ENCODE measurements around the gene FAM234B. TPM values are rescaled to one million over a fixed set of nuclear protein-coding genes. Genes with fewer than 3 reads are reported as not detected.
A peak's percentile ranks its signal among the peaks of the same experiment; 100 is the strongest.

Gene FAM234B
- total RNA-seq, 4 donors from 2014 or later: 19.3 to 41.4 (median 25.6) TPM

DNA sequence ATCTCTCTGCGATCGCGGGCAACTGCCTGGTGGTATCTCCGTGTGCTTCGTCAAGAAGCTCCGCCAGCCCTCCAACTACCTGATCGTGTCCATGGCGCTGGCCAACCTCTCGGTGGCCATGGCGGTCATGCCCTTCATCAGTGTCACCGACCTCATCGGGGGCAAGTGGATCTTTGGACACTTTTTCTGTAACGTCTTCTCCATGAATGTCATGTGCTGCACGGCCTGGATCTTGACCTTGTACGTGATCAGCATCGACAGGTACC lies 42.5 kb upstream of the FAM234B start:
- H3K4me3 ChIP-seq (ENCODE audit: low read depth, poor library complexity, severe bottlenecking): peak overlapping the region; percentile 46
- intact Hi-C loops (cut with DNase I; ENCODE audit: low total_unique reads): no loop called here
- no peak for DNase-seq (ENCODE audit: low spot score in 2 of 2)
- 62 to 63% methylated on average over 16 of the region's 16 CpGs for WGBS, 2 donors
- TF ChIP-seq, protein P1, sequence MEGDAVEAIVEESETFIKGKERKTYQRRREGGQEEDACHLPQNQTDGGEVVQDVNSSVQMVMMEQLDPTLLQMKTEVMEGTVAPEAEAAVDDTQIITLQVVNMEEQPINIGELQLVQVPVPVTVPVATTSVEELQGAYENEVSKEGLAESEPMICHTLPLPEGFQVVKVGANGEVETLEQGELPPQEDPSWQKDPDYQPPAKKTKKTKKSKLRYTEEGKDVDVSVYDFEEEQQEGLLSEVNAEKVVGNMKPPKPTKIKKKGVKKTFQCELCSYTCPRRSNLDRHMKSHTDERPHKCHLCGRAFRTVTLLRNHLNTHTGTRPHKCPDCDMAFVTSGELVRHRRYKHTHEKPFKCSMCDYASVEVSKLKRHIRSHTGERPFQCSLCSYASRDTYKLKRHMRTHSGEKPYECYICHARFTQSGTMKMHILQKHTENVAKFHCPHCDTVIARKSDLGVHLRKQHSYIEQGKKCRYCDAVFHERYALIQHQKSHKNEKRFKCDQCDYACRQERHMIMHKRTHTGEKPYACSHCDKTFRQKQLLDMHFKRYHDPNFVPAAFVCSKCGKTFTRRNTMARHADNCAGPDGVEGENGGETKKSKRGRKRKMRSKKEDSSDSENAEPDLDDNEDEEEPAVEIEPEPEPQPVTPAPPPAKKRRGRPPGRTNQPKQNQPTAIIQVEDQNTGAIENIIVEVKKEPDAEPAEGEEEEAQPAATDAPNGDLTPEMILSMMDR (IDR thresholded peaks at IDR 0.05): no peak
- no peak for TF ChIP-seq POLR2A (IDR thresholded peaks at IDR 0.05)

DNA sequence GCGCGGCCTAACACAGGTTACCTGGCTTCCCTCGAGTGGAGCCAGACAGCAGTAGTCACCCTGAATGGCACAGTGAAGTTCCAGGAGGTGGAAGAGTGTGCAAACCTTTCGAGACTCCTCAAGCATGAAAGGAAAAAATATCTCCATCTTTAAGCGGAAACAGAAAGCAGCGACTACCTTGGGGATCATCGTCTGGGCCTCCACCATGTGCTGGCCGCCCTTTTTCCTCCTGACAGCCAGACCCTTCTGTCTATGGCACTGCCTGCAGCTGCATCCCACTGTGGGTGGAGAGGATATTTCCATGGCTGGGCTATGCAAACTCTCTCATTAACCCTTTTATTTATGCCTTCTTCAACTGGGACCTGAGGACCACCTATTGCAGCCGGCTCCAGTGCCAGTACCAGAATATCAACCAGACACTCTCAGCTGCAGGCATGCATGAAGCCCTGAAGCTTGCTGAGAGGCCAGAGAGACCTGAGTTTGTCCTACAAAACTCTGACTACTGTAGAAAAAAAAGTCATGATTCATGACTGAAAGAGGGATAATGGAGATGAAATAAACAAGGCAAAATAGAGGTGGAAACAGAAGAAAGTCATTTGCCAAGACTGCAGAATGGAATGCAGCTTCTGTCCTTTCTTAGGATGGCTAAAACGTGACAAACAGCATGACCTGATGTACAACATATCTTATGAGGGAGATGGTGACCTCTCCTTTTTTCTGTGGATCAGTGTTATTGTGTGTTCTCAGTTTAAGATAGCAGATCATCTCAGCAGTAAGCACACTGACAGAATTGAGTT lies 41.7 kb upstream of the FAM234B start:
- TF ChIP-seq POLR2A (IDR thresholded peaks at IDR 0.05): no peak
- TF ChIP-seq, protein P1 (IDR thresholded peaks at IDR 0.05): no peak
- DNase-seq (ENCODE audit: low spot score in 2 of 2): no peak
- WGBS, 2 donors: 94% methylated on average over 10 of the region's 10 CpGs
- intact Hi-C loops (cut with DNase I; ENCODE audit: low total_unique reads): no loop called here
- H3K4me3 ChIP-seq (ENCODE audit: low read depth, poor library complexity, severe bottlenecking): no peak overlapping the region

DNA sequence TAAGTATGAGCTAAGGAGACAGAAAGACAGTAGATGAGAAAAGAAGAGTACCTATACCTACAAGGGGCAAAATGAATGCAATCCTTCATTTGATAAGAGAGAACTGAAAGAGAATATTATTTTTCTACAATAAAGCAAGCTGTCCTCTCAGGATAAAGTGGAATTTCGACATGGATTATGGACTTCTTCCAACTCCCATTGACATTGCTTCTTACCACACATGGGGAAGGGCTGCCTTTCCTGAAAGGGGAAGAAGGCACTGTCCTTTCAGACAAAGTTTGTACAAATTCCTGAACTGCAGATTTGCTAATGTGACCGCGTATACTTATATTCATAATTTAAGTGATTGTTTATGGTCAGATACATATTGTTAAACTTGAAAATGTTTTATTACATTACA lies 39.8 kb upstream of the FAM234B start:
- WGBS, 2 donors: 77 to 81% methylated on average over 3 of the region's 3 CpGs
- no peak overlapping the region for H3K4me3 ChIP-seq (ENCODE audit: low read depth, poor library complexity, severe bottlenecking)
- DNase-seq (ENCODE audit: low spot score in 2 of 2): no peak
- intact Hi-C loops (cut with DNase I; ENCODE audit: low total_unique reads): no loop called here
- no peak for TF ChIP-seq POLR2A (IDR thresholded peaks at IDR 0.05)
- TF ChIP-seq, protein P1 (IDR thresholded peaks at IDR 0.05): no peak

DNA sequence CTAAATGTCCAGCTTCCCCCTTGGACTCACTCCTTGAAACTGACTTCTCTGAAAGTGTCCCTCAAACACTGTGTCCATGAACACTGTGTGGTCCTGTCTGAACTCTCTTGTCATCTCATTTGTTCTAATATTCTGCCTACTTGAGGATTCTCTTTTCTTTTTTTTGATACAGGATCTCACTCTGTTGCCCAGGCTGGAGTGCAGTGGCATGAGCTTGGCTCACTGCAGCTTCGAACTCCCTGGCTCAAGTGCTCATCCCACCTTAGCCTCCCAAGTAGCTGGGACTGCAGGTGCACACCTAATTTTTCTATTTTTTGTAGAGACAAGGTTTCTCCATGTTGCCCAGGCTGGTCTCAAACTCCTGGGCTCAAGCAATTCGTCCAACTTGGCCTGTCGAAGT lies 39.2 kb upstream of the FAM234B start:
- WGBS, 2 donors: 60 to 77% methylated on average over 3 of the region's 3 CpGs
- H3K4me3 ChIP-seq (ENCODE audit: low read depth, poor library complexity, severe bottlenecking): no peak overlapping the region
- DNase-seq (ENCODE audit: low spot score in 2 of 2): no peak
- intact Hi-C loops (cut with DNase I; ENCODE audit: low total_unique reads): no loop called here
- TF ChIP-seq, protein P1 (IDR thresholded peaks at IDR 0.05): no peak
- no peak for TF ChIP-seq POLR2A (IDR thresholded peaks at IDR 0.05)

DNA sequence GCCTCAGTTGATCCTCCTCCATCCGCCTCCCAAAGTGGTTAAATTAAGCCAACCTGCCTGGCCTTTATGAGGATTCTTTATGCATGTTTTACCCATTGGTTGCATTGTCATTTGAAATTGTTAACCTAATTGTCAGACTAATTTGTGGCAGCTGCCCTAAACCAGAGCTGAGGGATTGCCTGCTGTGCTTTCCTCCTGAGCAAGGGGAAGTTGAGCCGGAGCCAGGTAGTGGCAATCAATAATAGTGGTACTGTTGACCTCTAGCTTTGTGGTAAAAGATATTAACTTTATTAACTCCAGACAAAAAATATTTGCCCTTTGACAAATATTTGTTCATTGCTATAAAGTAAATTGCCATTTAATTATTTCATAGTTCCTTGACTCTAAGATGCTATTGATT lies 38.5 kb upstream of the FAM234B start:
- no peak overlapping the region for H3K4me3 ChIP-seq (ENCODE audit: low read depth, poor library complexity, severe bottlenecking)
- intact Hi-C loops (cut with DNase I; ENCODE audit: low total_unique reads): no loop called here

More for the DNA sequence above, 38.5 kb upstream of the FAM234B start:
- no peak for TF ChIP-seq POLR2A (IDR thresholded peaks at IDR 0.05)
- TF ChIP-seq, protein P1 (IDR thresholded peaks at IDR 0.05): no peak
- no peak for DNase-seq (ENCODE audit: low spot score in 2 of 2)
- 89 to 94% methylated on average over 2 of the region's 2 CpGs for WGBS, 2 donors
